ENCODE results near the gene OR1M1.
"Not testable (repeated sequence)": the region's sequence is repeated elsewhere in the genome, so short reads cannot be mapped to it uniquely, and the experiment has no call there.

Gene OR1M1

GRCh38 chr19:9086761-9087160, at the start of gene OR1M1:
Gene OR1M1, plus strand, starts transcription at chr19:9087061. Its CDS starts 6,184 bp downstream, at chr19:9093245.
- no peak for DNase-seq (ENCODE audit: low read depth)

DNA sequence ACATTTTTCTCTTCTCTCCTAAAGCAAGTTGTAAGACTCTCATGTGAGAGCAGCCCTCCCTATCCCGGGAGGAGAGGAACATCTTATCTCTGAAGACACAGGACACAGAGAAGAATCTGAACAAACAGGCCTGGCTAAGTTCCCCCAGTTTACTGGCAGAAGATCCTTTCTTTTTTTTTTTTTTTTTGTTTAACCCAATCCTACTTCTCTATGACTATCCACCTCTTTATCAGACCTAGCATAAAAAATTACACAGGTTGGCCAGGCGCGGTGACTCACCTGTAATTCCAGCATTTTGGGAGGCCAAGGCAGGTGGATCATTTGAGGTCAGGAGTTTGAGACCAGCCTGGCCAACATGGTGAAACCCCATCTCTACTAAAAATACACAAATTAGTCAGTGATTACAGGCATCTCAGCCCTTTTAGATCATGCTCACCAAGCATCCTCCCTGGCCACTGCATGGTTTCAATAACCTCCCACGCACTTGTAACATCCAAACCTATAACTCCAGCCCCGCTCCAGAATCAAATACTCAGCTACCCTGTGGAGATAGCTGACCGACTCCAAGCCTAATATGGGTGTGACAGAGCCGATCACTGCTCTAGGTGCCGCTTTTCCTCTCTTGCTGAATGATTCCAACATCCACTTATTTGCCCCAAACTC, 49.3 kb upstream of the OR1M1 start:
- DNase-seq (ENCODE audit: low read depth) = no peak

- no peak for DNase-seq (ENCODE audit: low read depth)
Observed at GRCh38 chr19:9039728-9040127, 47.1 kb upstream of the OR1M1 start.

DNA sequence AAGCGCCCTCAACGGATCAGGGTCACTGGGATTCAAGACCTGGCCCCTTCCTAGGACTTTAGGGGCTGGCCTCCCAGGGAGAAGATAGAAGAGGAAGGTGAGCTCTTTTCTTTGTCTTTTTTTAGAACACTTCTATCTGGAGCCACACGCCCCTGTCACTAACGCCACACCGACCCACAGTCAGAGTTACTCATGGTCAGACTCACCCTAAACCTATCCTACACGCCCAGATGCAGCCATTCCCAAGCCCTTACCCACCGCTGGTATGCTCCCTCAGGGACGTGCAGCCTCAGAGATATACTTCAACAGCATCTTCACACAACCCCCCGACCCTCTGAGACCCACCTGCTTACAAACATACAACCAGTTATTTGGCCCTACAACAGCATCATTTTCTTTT, 46.7 kb upstream of the OR1M1 start:
- DNase-seq (ENCODE audit: low read depth) = no peak

DNA sequence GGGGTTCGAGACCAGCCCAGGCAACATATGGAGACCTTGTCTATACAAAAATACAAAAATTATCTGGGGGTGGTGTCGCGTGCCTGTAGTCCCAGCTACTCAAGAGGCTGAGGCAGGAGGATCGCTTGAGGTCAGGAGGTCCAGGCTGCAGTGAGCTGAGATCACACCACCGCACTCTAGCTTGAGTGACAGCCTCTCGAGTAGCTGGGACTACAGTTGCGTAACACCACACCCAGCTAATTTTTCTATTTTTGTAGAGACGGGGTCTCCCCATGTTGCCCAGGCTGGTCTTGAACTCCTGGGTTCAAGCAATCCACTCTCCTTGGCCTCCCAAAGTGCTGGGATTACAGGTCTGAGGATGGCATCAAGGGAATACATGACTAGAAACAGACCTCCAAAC, 45.8 kb upstream of the OR1M1 start:
- no peak for DNase-seq (ENCODE audit: low read depth)

GRCh38 chr19:9043524-9043923, 43.3 kb upstream of the OR1M1 start:
- no peak for DNase-seq (ENCODE audit: low read depth)

DNA sequence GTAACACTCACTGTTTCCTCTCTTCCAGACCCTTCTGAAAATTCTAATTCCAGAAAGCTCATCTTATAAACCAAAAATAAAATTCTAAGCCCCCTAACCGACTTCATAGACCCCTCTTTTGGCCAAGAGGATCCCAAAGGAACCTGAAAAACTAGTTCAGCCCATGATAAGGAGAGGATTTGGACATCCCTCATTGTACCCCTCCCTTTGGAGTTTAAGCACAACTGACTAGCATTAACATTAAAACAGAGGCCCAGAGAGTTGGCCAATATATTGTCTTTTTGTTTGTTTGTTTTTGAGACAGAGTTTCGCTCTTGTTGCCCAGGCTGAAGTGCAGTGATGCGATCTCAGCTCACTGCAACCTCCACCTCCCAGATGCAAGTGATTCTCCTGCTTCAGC, 42.4 kb upstream of the OR1M1 start:
- no peak for DNase-seq (ENCODE audit: low read depth)

DNA sequence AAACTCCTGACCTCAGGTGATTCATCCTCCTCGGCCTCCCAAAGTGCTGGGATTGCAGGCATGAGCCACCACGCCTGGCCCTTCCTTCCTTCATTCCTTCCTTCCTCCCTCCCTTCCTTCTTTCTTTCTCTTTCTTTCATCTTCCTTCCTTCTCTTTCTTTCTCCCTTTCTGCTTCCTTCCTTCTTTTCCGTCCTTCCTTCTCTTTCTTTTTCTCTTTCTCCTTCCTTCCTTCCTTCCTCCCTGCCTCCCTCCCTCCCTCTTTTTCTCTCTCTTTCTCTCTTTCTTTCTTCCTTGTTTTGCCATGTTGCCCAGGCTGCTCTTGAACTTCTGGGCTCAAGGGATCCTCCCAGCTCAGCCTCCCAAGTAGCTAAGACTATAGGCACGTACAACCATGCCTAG, 40.2 kb upstream of the OR1M1 start:
- DNase-seq (ENCODE audit: low read depth) = no peak

DNA sequence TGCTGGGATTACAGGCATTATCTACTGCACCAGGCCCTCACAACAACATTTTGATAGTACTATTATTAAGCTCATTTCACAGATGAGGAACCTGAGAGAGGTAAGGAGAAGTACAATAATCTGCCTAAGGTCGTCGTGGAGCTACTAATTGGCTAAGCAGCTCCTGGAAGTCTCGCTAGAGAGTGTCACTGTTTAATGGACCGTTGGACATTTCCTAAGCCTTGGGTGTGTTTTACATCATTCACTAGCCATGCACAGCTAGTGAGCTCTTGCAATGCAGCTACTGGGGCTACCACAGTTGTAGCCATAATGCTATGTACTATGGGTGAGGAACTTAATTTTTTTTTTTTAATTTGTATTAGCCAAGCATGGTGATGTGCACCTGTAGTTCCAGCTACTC, 34.0 kb upstream of the OR1M1 start:
- DNase-seq (ENCODE audit: low read depth) = no peak

DNA sequence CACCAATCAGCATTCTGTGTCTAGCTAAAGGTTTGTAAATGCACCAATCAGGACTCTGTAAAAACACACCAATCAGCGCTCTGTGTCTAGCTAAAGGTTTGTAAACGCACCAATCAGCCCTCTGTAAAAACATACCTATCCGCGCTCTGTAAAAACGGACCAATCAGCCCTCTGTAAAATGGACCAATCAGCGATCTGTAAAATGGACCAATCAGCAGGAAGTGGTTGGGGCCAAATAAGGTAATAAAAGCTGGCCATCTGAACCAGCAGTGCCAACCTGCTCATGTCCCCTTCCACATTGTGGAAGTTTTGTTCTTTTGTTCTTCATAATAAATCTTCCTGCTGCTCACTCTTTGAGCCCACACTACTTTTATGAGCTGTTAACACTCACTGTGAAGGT, 33.2 kb upstream of the OR1M1 start:
- not testable (repeated sequence) for DNase-seq (ENCODE audit: low read depth)

DNA sequence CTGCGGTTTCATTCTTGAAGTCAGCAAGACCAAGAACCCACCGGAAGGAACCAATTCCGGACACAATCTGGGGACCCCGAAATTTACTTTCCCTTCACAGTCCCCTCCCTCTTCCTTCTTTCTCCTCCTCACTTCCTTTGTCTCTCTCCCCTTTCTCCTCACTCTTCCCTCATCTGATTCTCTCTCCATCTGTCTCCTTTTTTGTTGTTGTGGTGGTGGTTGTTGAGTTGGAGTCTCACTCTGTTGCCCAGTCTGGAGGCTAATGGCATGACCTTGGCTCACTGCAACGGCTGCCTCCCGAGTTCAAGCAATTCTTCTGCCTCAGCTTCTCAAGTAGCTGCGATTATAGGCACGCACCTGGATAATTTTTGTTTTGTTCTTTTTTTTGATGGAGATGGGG, 32.7 kb upstream of the OR1M1 start:
- no peak for DNase-seq (ENCODE audit: low read depth)

- DNase-seq (ENCODE audit: low read depth) = no peak
Observed at GRCh38 chr19:9054765-9055164, 32.1 kb upstream of the OR1M1 start.

GRCh38 chr19:9056131-9056530, 30.7 kb upstream of the OR1M1 start:
- not testable (repeated sequence) for DNase-seq (ENCODE audit: low read depth)

- DNase-seq (ENCODE audit: low read depth) = no peak
Observed at GRCh38 chr19:9057505-9058258, 29.2 kb upstream of the OR1M1 start.

- no peak for DNase-seq (ENCODE audit: low read depth)
Observed at GRCh38 chr19:9058905-9059667, 27.8 kb upstream of the OR1M1 start.

DNA sequence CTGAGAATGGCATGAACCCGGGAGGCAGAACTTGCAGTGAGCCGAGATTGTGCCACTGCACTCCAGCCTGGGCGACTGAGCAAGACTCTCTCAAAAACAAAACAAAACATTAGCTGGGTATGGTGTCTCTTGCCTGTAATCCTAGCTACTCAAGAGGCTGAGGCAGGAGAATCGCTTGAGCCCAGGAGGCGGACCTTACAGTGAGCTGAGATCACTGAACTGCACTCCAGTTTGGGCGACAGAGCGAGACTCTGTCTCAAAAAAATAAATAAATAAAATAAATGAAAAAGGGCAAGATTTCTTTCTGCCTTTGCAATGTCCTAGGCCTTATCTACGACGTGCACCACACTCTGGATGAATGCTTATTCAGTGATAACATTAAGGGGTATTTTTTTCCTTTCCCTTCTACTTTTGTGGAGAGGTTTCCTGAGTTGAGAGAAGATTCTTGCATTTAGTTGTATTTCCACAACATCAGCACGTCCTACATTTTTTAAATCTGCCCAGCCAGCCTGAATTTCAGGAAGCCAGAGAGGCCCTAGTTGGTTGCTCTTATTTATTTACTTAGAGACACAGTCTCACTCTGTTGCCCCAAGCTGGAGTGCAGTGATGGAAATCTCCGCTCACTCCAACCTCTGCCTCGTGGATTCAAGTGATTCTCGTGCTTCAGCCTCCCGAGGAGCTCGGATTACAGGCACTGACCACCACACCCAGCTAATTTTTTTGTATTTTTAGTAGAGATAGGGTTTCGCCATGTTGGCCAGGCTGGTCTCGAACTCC, 26.1 kb upstream of the OR1M1 start:
- DNase-seq (ENCODE audit: low read depth) = no peak

DNA sequence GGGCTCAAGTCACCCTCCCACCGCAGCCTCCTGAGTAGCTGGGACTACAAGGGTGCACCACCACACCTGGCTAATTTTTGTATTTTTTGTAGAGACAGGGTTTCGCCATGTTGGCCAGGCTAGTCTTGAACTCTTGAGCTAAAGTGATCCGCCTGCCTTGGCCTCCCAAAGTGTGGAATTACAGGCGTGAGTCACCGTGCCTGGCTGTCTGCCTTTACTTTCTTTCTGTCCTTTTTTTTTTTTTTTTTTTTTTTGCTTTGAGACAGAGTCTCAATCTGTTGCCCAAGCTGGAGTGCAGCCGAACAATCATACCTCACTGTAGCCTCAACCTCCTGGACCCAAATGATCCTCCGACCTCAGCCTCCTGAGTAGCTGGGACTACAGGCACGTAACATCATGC, 25.0 kb upstream of the OR1M1 start:
- no peak for DNase-seq (ENCODE audit: low read depth)

DNA sequence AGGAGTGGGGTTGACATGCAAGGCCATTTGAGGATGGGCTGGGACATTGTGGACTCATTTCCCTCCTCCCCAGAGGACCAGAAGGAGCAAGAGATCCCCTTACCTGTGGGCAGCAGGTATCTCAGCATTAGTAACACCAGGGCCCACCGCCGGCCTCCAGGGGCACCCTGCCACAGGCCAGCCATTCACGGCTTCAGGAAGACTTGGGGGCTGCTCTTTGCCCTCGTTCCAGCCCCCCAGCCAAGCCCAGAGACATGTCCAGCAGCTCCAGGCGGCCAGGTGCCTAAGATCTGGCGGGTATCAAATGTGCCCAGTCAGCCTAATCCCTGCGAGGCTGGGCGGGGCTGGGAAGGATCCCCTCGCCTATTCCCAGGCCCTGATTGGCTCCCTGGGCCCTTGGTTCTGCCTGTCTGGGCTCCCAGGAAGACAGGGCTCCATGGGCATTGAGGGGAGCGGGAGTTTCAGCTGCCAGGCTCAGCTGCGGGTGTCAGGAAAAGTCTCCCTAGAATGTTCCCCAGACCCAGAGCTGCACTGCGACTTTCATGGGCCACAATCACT, 21.3 kb upstream of the OR1M1 start:
- no peak for DNase-seq (ENCODE audit: low read depth)

GRCh38 chr19:9070066-9070465, 16.8 kb upstream of the OR1M1 start:
- no peak for DNase-seq (ENCODE audit: low read depth)

DNA sequence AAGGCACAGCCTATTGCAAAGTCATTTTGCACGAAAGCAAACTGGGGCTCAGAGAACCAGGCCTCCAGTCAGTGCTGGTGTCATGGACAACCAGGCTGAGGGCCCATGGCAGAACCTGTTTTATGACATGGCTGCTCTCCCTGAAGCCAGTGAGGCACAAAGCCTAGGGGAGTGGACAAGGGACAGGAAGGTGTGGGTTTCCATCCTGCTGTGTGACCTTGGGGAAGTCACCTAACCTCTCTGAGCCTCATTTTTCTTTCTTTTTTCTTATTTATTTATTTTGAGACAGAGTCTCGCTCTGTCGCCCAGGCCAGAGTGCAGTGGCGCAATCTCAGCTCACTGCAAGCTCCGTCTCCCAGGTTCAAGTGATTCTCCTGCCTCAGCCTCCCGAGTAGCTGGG, 15.1 kb upstream of the OR1M1 start:
- DNase-seq (ENCODE audit: low read depth) = not testable (repeated sequence)

GRCh38 chr19:9073806-9074205, 13.1 kb upstream of the OR1M1 start:
- DNase-seq (ENCODE audit: low read depth) = no peak
